ENCODE measurements around the gene MCRS1.
A peak's percentile ranks its signal among the peaks of the same experiment; 100 is the strongest.
"Not testable (repeated sequence)": the region's sequence is repeated elsewhere in the genome, so short reads cannot be mapped to it uniquely, and the experiment has no call there.

MCRS1 gene

GRCh38 chr12:49567611-49568441 is at the start of gene MCRS1:
TSS of gene MCRS1 (minus strand) at chr12:49568142. CDS start at chr12:49566731, 1,411 bp downstream.
- Histone ChIP-seq H3K9me3 (ENCODE audit: low read length) (no peaks in the 10 kb centered on the region), H3K27ac (ENCODE audit: low read depth, low read length) (peak within 1 kb of the TSS; percentile 90), H3K4me1 (ENCODE audit: insufficient read depth, low read length) (peaks cover 13% of the 10 kb centered on the region), H3K9ac (ENCODE audit: low read length) (peak within 1 kb of the TSS; percentile 96), H3K36me3 (ENCODE audit: insufficient read depth, low read length) (peaks cover 26% of the 10 kb centered on the region), H3K4me3 (ENCODE audit: low read depth in 1 of 2, low read length in 2 of 2) (peak within 1 kb of the TSS; percentile 75 to 100), H3K27me3 (ENCODE audit: control insufficient read depth in 1 of 2, insufficient read depth in 2 of 2, low read length in 2 of 2) (no peaks in the 10 kb centered on the region)

GRCh38 chr12:49616533-49617219 is 48.7 kb upstream of the MCRS1 start:
- no peaks in the 10 kb centered on the region for H3K36me3 ChIP-seq (ENCODE audit: insufficient read depth, low read length)
- H3K9me3 ChIP-seq (ENCODE audit: low read length) = no peaks in the 10 kb centered on the region
- H3K9ac ChIP-seq (ENCODE audit: low read length) = no peak overlapping the region
- H3K4me1 ChIP-seq (ENCODE audit: insufficient read depth, low read length) = peaks cover 3% of the 10 kb centered on the region
- no peaks in the 10 kb centered on the region for H3K27me3 ChIP-seq (ENCODE audit: control insufficient read depth in 1 of 2, insufficient read depth in 2 of 2, low read length in 2 of 2)
- H3K4me3 ChIP-seq (ENCODE audit: low read depth in 1 of 2, low read length in 2 of 2) = no peak overlapping the region
- no peak overlapping the region for H3K27ac ChIP-seq (ENCODE audit: low read depth, low read length)

- Histone ChIP-seq H3K4me1 (ENCODE audit: insufficient read depth, low read length) (no peaks in the 10 kb centered on the region), H3K9me3 (ENCODE audit: low read length) (no peaks in the 10 kb centered on the region), H3K27me3 (ENCODE audit: control insufficient read depth in 1 of 2, insufficient read depth in 2 of 2, low read length in 2 of 2) (no peaks in the 10 kb centered on the region), H3K36me3 (ENCODE audit: insufficient read depth, low read length) (no peaks in the 10 kb centered on the region), H3K9ac (ENCODE audit: low read length) (no peak overlapping the region), H3K27ac (ENCODE audit: low read depth, low read length) (no peak overlapping the region), H3K4me3 (ENCODE audit: low read depth in 1 of 2, low read length in 2 of 2) (no peak overlapping the region)
Measured at GRCh38 chr12:49615725-49616124, 47.8 kb upstream of the MCRS1 start.

GRCh38 chr12:49612210-49612609 is 44.3 kb upstream of the MCRS1 start:
- Histone ChIP-seq H3K4me1 (ENCODE audit: insufficient read depth, low read length) (no peaks in the 10 kb centered on the region), H3K27me3 (ENCODE audit: control insufficient read depth in 1 of 2, insufficient read depth in 2 of 2, low read length in 2 of 2) (no peaks in the 10 kb centered on the region)

GRCh38 chr12:49610785-49611184 is 42.8 kb upstream of the MCRS1 start:
- H3K27me3 ChIP-seq (ENCODE audit: control insufficient read depth in 1 of 2, insufficient read depth in 2 of 2, low read length in 2 of 2); H3K4me3 ChIP-seq (ENCODE audit: low read depth in 1 of 2, low read length in 2 of 2); H3K27ac ChIP-seq (ENCODE audit: low read depth, low read length); H3K9ac ChIP-seq (ENCODE audit: low read length); H3K9me3 ChIP-seq (ENCODE audit: low read length); H3K4me1 ChIP-seq (ENCODE audit: insufficient read depth, low read length); H3K36me3 ChIP-seq (ENCODE audit: insufficient read depth, low read length): not testable (repeated sequence)

More at GRCh38 chr12:49612210-49612609, 44.3 kb upstream of the MCRS1 start:
- Histone ChIP-seq H3K36me3 (ENCODE audit: insufficient read depth, low read length) (no peaks in the 10 kb centered on the region), H3K27ac (ENCODE audit: low read depth, low read length) (no peak overlapping the region), H3K9me3 (ENCODE audit: low read length) (no peaks in the 10 kb centered on the region), H3K4me3 (ENCODE audit: low read depth in 1 of 2, low read length in 2 of 2) (no peak overlapping the region), H3K9ac (ENCODE audit: low read length) (no peak overlapping the region)

GRCh38 chr12:49609875-49610154 is 41.9 kb upstream of the MCRS1 start:
- Histone ChIP-seq H3K27ac (ENCODE audit: low read depth, low read length) (no peak overlapping the region), H3K9me3 (ENCODE audit: low read length) (no peaks in the 10 kb centered on the region), H3K4me1 (ENCODE audit: insufficient read depth, low read length) (no peaks in the 10 kb centered on the region), H3K4me3 (ENCODE audit: low read depth in 1 of 2, low read length in 2 of 2) (no peak overlapping the region), H3K27me3 (ENCODE audit: control insufficient read depth in 1 of 2, insufficient read depth in 2 of 2, low read length in 2 of 2) (no peaks in the 10 kb centered on the region), H3K36me3 (ENCODE audit: insufficient read depth, low read length) (no peaks in the 10 kb centered on the region), H3K9ac (ENCODE audit: low read length) (no peak overlapping the region)

- H3K27me3 ChIP-seq (ENCODE audit: control insufficient read depth in 1 of 2, insufficient read depth in 2 of 2, low read length in 2 of 2) = no peaks in the 10 kb centered on the region
- no peaks in the 10 kb centered on the region for H3K4me1 ChIP-seq (ENCODE audit: insufficient read depth, low read length)
- no peak overlapping the region for H3K4me3 ChIP-seq (ENCODE audit: low read depth in 1 of 2, low read length in 2 of 2)
- H3K9ac ChIP-seq (ENCODE audit: low read length) = no peak overlapping the region
- H3K27ac ChIP-seq (ENCODE audit: low read depth, low read length) = no peak overlapping the region
- H3K36me3 ChIP-seq (ENCODE audit: insufficient read depth, low read length) = no peaks in the 10 kb centered on the region
- no peaks in the 10 kb centered on the region for H3K9me3 ChIP-seq (ENCODE audit: low read length)
Measured at GRCh38 chr12:49609059-49609874, 41.3 kb upstream of the MCRS1 start.

GRCh38 chr12:49605539-49605938 is 37.6 kb upstream of the MCRS1 start, which contains the start of gene FAM186B:
TSS of gene FAM186B (minus strand) at chr12:49605639. CDS start at chr12:49605477, 162 bp downstream.
- H3K27me3 ChIP-seq (ENCODE audit: control insufficient read depth in 1 of 2, insufficient read depth in 2 of 2, low read length in 2 of 2); H3K9ac ChIP-seq (ENCODE audit: low read length); H3K36me3 ChIP-seq (ENCODE audit: insufficient read depth, low read length); H3K27ac ChIP-seq (ENCODE audit: low read depth, low read length); H3K4me3 ChIP-seq (ENCODE audit: low read depth in 1 of 2, low read length in 2 of 2); H3K9me3 ChIP-seq (ENCODE audit: low read length); H3K4me1 ChIP-seq (ENCODE audit: insufficient read depth, low read length): not testable (repeated sequence)

GRCh38 chr12:49604856-49605255 is 36.9 kb upstream of the MCRS1 start:
- Histone ChIP-seq H3K9me3 (ENCODE audit: low read length) (no peaks in the 10 kb centered on the region), H3K4me1 (ENCODE audit: insufficient read depth, low read length) (no peaks in the 10 kb centered on the region), H3K4me3 (ENCODE audit: low read depth in 1 of 2, low read length in 2 of 2) (no peak overlapping the region), H3K27me3 (ENCODE audit: control insufficient read depth in 1 of 2, insufficient read depth in 2 of 2, low read length in 2 of 2) (no peaks in the 10 kb centered on the region), H3K9ac (ENCODE audit: low read length) (no peak overlapping the region), H3K27ac (ENCODE audit: low read depth, low read length) (no peak overlapping the region), H3K36me3 (ENCODE audit: insufficient read depth, low read length) (no peaks in the 10 kb centered on the region)

GRCh38 chr12:49603721-49604120 is 35.8 kb upstream of the MCRS1 start:
- Histone ChIP-seq H3K9ac (ENCODE audit: low read length) (no peak overlapping the region), H3K9me3 (ENCODE audit: low read length) (no peaks in the 10 kb centered on the region), H3K36me3 (ENCODE audit: insufficient read depth, low read length) (no peaks in the 10 kb centered on the region), H3K27ac (ENCODE audit: low read depth, low read length) (no peak overlapping the region), H3K4me3 (ENCODE audit: low read depth in 1 of 2, low read length in 2 of 2) (no peak overlapping the region), H3K27me3 (ENCODE audit: control insufficient read depth in 1 of 2, insufficient read depth in 2 of 2, low read length in 2 of 2) (no peaks in the 10 kb centered on the region), H3K4me1 (ENCODE audit: insufficient read depth, low read length) (no peaks in the 10 kb centered on the region)

- Histone ChIP-seq H3K9me3 (ENCODE audit: low read length) (no peaks in the 10 kb centered on the region), H3K4me3 (ENCODE audit: low read depth in 1 of 2, low read length in 2 of 2) (no peak overlapping the region), H3K36me3 (ENCODE audit: insufficient read depth, low read length) (no peaks in the 10 kb centered on the region), H3K27ac (ENCODE audit: low read depth, low read length) (no peak overlapping the region), H3K4me1 (ENCODE audit: insufficient read depth, low read length) (no peaks in the 10 kb centered on the region), H3K9ac (ENCODE audit: low read length) (no peak overlapping the region), H3K27me3 (ENCODE audit: control insufficient read depth in 1 of 2, insufficient read depth in 2 of 2, low read length in 2 of 2) (no peaks in the 10 kb centered on the region)
Measured at GRCh38 chr12:49599961-49600360, 32.0 kb upstream of the MCRS1 start.

Data from muscle layer of colon (tissue), 2 donors.